Ovary (tissue), 9 donors: ENCODE measurements around the gene EWSR1. TPM values are rescaled to one million over a fixed set of nuclear protein-coding genes. Genes with fewer than 3 reads are reported as not detected.
"Not testable (repeated sequence)": the region's sequence is repeated elsewhere in the genome, so short reads cannot be mapped to it uniquely, and the experiment has no call there.

Experiments used
- DNase-seq, 5 donors: peaks; one replicate each; pipeline ENCODE4 v3.0.0-alpha.2; 2019 to 2020
- H3K27ac ChIP-seq, 2 donors: fragments of 200-600 bp; one replicate each; pipeline versions ENCODE4 v1.5.1 to v1.8.0; 2019 to 2022
- H3K27me3 ChIP-seq: fragments of 200-600 bp; one replicate; pipeline ENCODE4 v1.8.0; 2022
- H3K36me3 ChIP-seq: fragments of 200-600 bp; sonication (generic); one replicate; pipeline ENCODE4 v1.5.1; 2019
- H3K4me1 ChIP-seq: one replicate; pipeline ENCODE4 v1.8.1; 2013; ENCODE audit warnings: mild to moderate bottlenecking, moderate library complexity; ENCODE audit not compliant: insufficient read depth
- H3K4me3 ChIP-seq: fragments of 200-600 bp; sonication (generic); one replicate; pipeline ENCODE4 v1.5.1; 2017
- H3K9me3 ChIP-seq, 2 donors: fragments of 200-600 bp in 1 of 2; sonication (generic) in 1 of 2; one replicate each; pipeline versions ENCODE4 v1.5.1 to v1.8.1; 2013 to 2019; ENCODE audit warnings: mild to moderate bottlenecking in 1 of 2, moderate library complexity in 1 of 2
- CTCF ChIP-seq, 3 donors: fragments of 450-650 bp in 2 of 3; fragments of 200-600 bp in 1 of 3; IDR thresholded peaks; one replicate each; pipeline versions ENCODE4 v1.5.1 to v1.8.0; 2016 to 2022; ENCODE audit warnings: antibody characterized with exemption in 3 of 3, mild to moderate bottlenecking in 1 of 3
- EP300 ChIP-seq: sonication (generic); formaldehyde crosslinking; IDR thresholded peaks from one replicate; pipeline ENCODE4 v1.6.1; 2017; ENCODE audit warnings: antibody characterized with exemption
- POLR2A ChIP-seq: fragments of 450-650 bp; IDR thresholded peaks from one replicate; pipeline ENCODE4 v1.6.1; 2017; ENCODE audit warnings: antibody characterized with exemption, mild to moderate bottlenecking, moderate library complexity
- WGBS, 3 donors: extraction: QIAGEN DNeasy Blood & Tissue Kit in 1 of 3; methylation state at CpG; one replicate each; pipeline versions ENCODE4 v1.1.5 to v1.1.7; 2013 to 2017; 5-methylcytosine and 5-hydroxymethylcytosine counted together
- intact Hi-C, 4 donors: fragments of 100-400 bp; cut with DNase I; formaldehyde crosslinking; loops; one replicate each; pipeline versions ENCODE4 v1.11.0 to v1.15.1; 2022 to 2023
- polyA plus RNA-seq, 2 donors: library from polyadenylated mRNA; stranded (reverse); fragments of 200-250 nt in 1 of 2; fragments of 350-450 nt in 1 of 2; fragmentation: Illumina TruSeq in 1 of 2; extraction: RNeasy Lipid Tissue Mini Kit (QIAGEN cat#74804) in 1 of 2; gene quantifications; one replicate each; pipeline ENCODE4 v1.2.3, GENCODE V29; 2013 to 2014
- total RNA-seq, 7 donors: library from RNA; depleted of rRNA in 2 of 7; stranded (reverse); fragments of >200 nt in 2 of 7; fragmentation: NEBNext Ultra II Directional in 3 of 7; extraction: Animal tissue kit (Norgen Biotek cat#: 25700) in 3 of 7; gene quantifications; one replicate each; pipeline versions ENCODE4 v1.1.0 to v1.2.4, GENCODE V29; 2016 to 2023
- donor health status: DM: no; HTN: no; CAD: no; lungs with moderate emphysema.
- donor health status: DM: no; HTN: no; CAD: no.
- donor health status: Bipolar disorder and iron deficiency.
- donor health status: DM: yes; HTN: yes; CAD: no.
- donor health status: DM: no; HTN: no; CAD: no.
- donor health status: DM: yes; HTN: yes; CAD: no.

EWSR1 gene
- total and polyA plus RNA-seq, 9 donors = 127 to 191 (median 170) TPM

- TF ChIP-seq POLR2A (no peak), CTCF (IDR thresholded peaks at IDR 0.05) (peak; percentile 93 to 96 (median 94))
- Histone ChIP-seq H3K4me1 (peaks cover 1% of the 10 kb centered on the region), H3K9me3 (no peaks in the 10 kb centered on the region), H3K27ac (no peak overlapping the region), H3K36me3 (no peaks in the 10 kb centered on the region), H3K27me3 (no peaks in the 10 kb centered on the region), H3K4me3 (no peak overlapping the region)
- 42 to 44% (median 44%) methylated on average over 11 of the region's 11 CpGs for WGBS, 3 donors
- DNase-seq = peak; percentile 61 to 82 (median 80)
- intact Hi-C loops = loop anchor here in 2 of 4 donors (10.0 kb wide), 3 partner anchors 91 to 391 kb away; no protein-coding TSS in a partner anchor
Observed at GRCh38 chr22:29245626-29246385, 22.3 kb upstream of the EWSR1 start.

DNA sequence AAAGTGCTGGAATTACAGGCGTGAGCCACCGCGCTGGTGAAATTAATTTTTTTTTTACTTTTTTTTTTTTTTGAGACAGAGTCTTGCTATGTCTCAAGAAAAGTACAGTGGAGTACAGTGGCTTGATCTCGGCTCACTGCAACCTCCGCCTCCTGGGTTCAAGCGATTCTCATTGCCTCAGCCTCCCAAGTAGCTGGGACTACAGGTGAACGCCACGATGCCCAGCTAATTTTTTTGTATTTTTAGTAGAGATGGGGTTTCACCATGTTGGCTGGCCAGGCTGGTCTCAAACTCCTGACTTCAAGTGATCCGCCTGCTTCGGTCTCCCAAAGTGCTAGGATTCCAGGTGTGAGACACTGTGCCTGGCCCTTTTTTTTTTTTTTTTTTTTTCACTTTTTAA is 20.2 kb upstream of the EWSR1 start:
- H3K27ac ChIP-seq, H3K4me1 ChIP-seq, H3K27me3 ChIP-seq, H3K36me3 ChIP-seq, H3K4me3 ChIP-seq, H3K9me3 ChIP-seq: not testable (repeated sequence)
- 93 to 96% (median 94%) methylated on average over 10 of the region's 10 CpGs for WGBS, 3 donors
- DNase-seq = peak in 1 of 5 donors; percentile 1
- intact Hi-C loops = loop anchor here in 2 of 4 donors (10.0 kb wide), 3 partner anchors 93 to 393 kb away; no protein-coding TSS in a partner anchor

DNA sequence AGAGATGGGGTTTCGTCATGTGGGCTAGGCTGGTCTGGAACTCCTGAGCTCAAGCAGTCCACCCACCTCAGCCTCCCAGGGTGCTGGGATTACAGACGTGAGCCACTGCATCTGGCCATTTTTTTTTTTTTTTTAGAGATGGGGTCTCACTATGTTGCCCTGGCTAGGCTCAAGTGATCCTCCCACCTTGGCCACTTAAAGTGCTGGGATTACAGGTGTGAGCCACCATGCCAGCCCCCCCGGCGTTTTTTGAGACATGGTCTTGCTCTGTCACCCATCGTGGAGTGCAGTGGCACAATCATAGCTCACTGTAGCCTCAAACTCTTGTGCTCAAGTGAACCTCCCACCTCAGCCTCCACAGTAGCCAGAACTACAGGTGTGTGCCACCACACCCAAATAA is 16.8 kb upstream of the EWSR1 start:
- no peak for TF ChIP-seq EP300
- TF ChIP-seq POLR2A = no peak
- TF ChIP-seq CTCF (IDR thresholded peaks at IDR 0.05) = no peak
- Histone ChIP-seq H3K9me3 (no peaks in the 10 kb centered on the region), H3K27ac (no peak overlapping the region), H3K36me3 (no peaks in the 10 kb centered on the region), H3K27me3 (no peaks in the 10 kb centered on the region), H3K4me1 (no peaks in the 10 kb centered on the region), H3K4me3 (no peak overlapping the region)
- DNase-seq = peak in 1 of 5 donors; percentile 9
- 94 to 98% (median 95%) methylated on average over 5 of the region's 5 CpGs for WGBS, 3 donors
- intact Hi-C loops = no loop called here

GRCh38 chr22:29251981-29252911 is 15.8 kb upstream of the EWSR1 start:
- WGBS, 3 donors = 90 to 93% (median 92%) methylated on average over 10 of the region's 10 CpGs
- no peaks in the 10 kb centered on the region for H3K36me3 ChIP-seq
- TF ChIP-seq POLR2A = no peak
- DNase-seq = peak in 1 of 5 donors; percentile 2
- no peaks in the 10 kb centered on the region for H3K4me1 ChIP-seq
- no peaks in the 10 kb centered on the region for H3K27me3 ChIP-seq
- no peak overlapping the region for H3K4me3 ChIP-seq
- no peaks in the 10 kb centered on the region for H3K9me3 ChIP-seq
- H3K27ac ChIP-seq = no peak overlapping the region
- intact Hi-C loops = no loop called here

- no peaks in the 10 kb centered on the region for H3K4me1 ChIP-seq
- no peaks in the 10 kb centered on the region for H3K36me3 ChIP-seq
- peak in 1 of 5 donors; percentile 8 for DNase-seq
- no peak overlapping the region for H3K4me3 ChIP-seq
- H3K9me3 ChIP-seq = no peaks in the 10 kb centered on the region
- no peaks in the 10 kb centered on the region for H3K27me3 ChIP-seq
- intact Hi-C loops = no loop called here
- 70 to 78% (median 75%) methylated on average over 14 of the region's 14 CpGs for WGBS, 3 donors
- TF ChIP-seq CTCF (IDR thresholded peaks at IDR 0.05) = no peak
- no peak for TF ChIP-seq EP300
- no peak for TF ChIP-seq POLR2A
- no peak overlapping the region for H3K27ac ChIP-seq
Observed at GRCh38 chr22:29253561-29254285, 14.3 kb upstream of the EWSR1 start.
